Erythroblast (primary cell): ENCODE measurements around the gene NPM3.

Experiments used
- GATA1 ChIP-seq: IDR thresholded peaks from 2 replicates; pipeline ENCODE4 v1.6.1; 2011; ENCODE audit warnings: low read depth, mild to moderate bottlenecking, control low read depth, low read length, moderate library complexity
- POLR2A ChIP-seq: IDR thresholded peaks from 2 replicates; pipeline ENCODE4 v1.6.1; 2011; ENCODE audit warnings: mild to moderate bottlenecking, low read length

DNA sequence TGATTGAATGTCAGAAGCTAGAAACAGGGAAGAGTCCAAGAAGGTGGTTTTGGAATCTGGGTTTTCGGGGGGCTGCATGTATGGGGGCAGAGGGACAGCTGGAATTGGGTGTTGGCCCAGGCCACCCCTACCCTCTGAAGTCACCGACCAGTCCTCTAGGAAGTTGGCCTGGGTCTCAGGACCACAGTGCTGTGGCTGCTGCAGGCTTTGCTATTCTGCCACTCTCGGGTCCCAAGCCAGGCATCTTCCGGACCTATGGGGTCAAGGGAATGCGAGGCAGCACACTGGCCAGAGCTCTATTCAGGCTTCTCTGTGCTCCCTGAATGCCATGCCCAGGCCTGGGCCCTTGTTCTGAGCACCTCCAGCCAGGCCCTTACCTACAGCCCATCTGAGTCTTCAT lies 20.5 kb downstream of the NPM3 start:
- no peak for TF ChIP-seq POLR2A
- no peak for TF ChIP-seq GATA1
